ENCODE measurements around the gene NAPSA. TPM values are rescaled to one million over a fixed set of nuclear protein-coding genes. Genes with fewer than 3 reads are reported as not detected.

Gene NAPSA
- 10 to 100 TPM; 44.0 to 63.4 TPM for total RNA-seq

GRCh38 chr19:50365434-50366306 is at the start of gene NAPSA:
Gene NAPSA, minus strand, starts transcription at chr19:50365639. Its CDS starts 18 bp downstream, at chr19:50365621.
- Mint-ChIP-seq H3K4me3 (peak within 1 kb of the TSS; percentile 73), H3K36me3 (ENCODE audit: low read depth) (peaks cover 17% of the 10 kb centered on the region), H3K27me3 (no peaks in the 10 kb centered on the region), H3K4me1 (peaks cover 76% of the 10 kb centered on the region), H3K9me3 (ENCODE audit: low read depth) (no peaks in the 10 kb centered on the region), H3K27ac (peak within 1 kb of the TSS; percentile 96)
- intact Hi-C loops (cut with DNase I, micrococcal nuclease), result loop anchor here in 1 of 2 experiments (10.0 kb wide), 1 partner anchor 429 kb away; the partner anchor contains the start of gene ACP4
- CTCF ChIA-PET, result interaction anchor here (0.7 to 2.5 kb wide), 4 partner anchors 8 to 95 kb away, joined by 3 to 11 read pairs (median 6); partner anchors contain the start of gene NR1H2
- ATAC-seq (no peak), DNase-seq (peak; percentile 52)
- POLR2A ChIA-PET, result no interaction called here

- DNase-seq, result no peak
- H3K4me1 Mint-ChIP-seq, result no peaks in the 10 kb centered on the region
- CTCF ChIA-PET, result interaction anchor here (0.6 kb wide), 2 partner anchors 40 to 51 kb away, joined by 3 to 4 read pairs; no protein-coding TSS in a partner anchor
- no peak overlapping the region for H3K4me3 Mint-ChIP-seq
- H3K36me3 Mint-ChIP-seq (ENCODE audit: low read depth), result peaks cover 43% of the 10 kb centered on the region
- no peaks in the 10 kb centered on the region for H3K27me3 Mint-ChIP-seq
- no peak for ATAC-seq
- POLR2A ChIA-PET, result interaction anchor here (0.6 kb wide), 1 partner anchor 75 kb away, joined by 3 read pairs; no protein-coding TSS in a partner anchor
- no peak overlapping the region for H3K27ac Mint-ChIP-seq
- no peaks in the 10 kb centered on the region for H3K9me3 Mint-ChIP-seq (ENCODE audit: low read depth)
- intact Hi-C loops (cut with DNase I, micrococcal nuclease), result no loop called here
Observed at GRCh38 chr19:50413531-50413930, 48.1 kb upstream of the NAPSA start.

- no peak for ATAC-seq
- intact Hi-C loops (cut with DNase I, micrococcal nuclease), result no loop called here
- no peaks in the 10 kb centered on the region for H3K27me3 Mint-ChIP-seq
- H3K36me3 Mint-ChIP-seq (ENCODE audit: low read depth), result peaks cover 40% of the 10 kb centered on the region
- no peak for DNase-seq
- H3K4me3 Mint-ChIP-seq, result no peak overlapping the region
- H3K4me1 Mint-ChIP-seq, result no peaks in the 10 kb centered on the region
- ChIA-PET POLR2A (no interaction called here), CTCF (no interaction called here)
- H3K27ac Mint-ChIP-seq, result no peak overlapping the region
- H3K9me3 Mint-ChIP-seq (ENCODE audit: low read depth), result no peaks in the 10 kb centered on the region
Observed at GRCh38 chr19:50413096-50413495, 47.7 kb upstream of the NAPSA start.

GRCh38 chr19:50412419-50412818 is 47.0 kb upstream of the NAPSA start:
- intact Hi-C loops (cut with DNase I, micrococcal nuclease), result no loop called here
- DNase-seq (no peak), ATAC-seq (no peak)
- H3K4me3 Mint-ChIP-seq, result no peak overlapping the region
- H3K27ac Mint-ChIP-seq, result no peak overlapping the region
- POLR2A ChIA-PET, result no interaction called here
- CTCF ChIA-PET, result interaction anchor here (1.3 kb wide), 1 partner anchor 17 kb away, joined by 5 read pairs; no protein-coding TSS in a partner anchor
- no peaks in the 10 kb centered on the region for H3K27me3 Mint-ChIP-seq
- no peaks in the 10 kb centered on the region for H3K9me3 Mint-ChIP-seq (ENCODE audit: low read depth)
- peaks cover 40% of the 10 kb centered on the region for H3K36me3 Mint-ChIP-seq (ENCODE audit: low read depth)
- H3K4me1 Mint-ChIP-seq, result no peaks in the 10 kb centered on the region

GRCh38 chr19:50410109-50410508 is 44.7 kb upstream of the NAPSA start:
- Mint-ChIP-seq H3K9me3 (ENCODE audit: low read depth) (no peaks in the 10 kb centered on the region), H3K4me3 (no peak overlapping the region), H3K27me3 (no peaks in the 10 kb centered on the region), H3K27ac (no peak overlapping the region), H3K4me1 (no peaks in the 10 kb centered on the region), H3K36me3 (ENCODE audit: low read depth) (peaks cover 49% of the 10 kb centered on the region)
- no peak for DNase-seq
- ATAC-seq, result no peak
- intact Hi-C loops (cut with DNase I, micrococcal nuclease), result no loop called here
- ChIA-PET CTCF (interaction anchor here (0.7 to 1.1 kb wide), 2 partner anchors 18 to 174 kb away, joined by 3 read pairs; no protein-coding TSS in a partner anchor), POLR2A (interaction anchor here (0.6 kb wide), 1 partner anchor 15 kb away, joined by 3 read pairs; no protein-coding TSS in a partner anchor)

GRCh38 chr19:50409347-50409746 is 43.9 kb upstream of the NAPSA start:
- no peaks in the 10 kb centered on the region for H3K4me1 Mint-ChIP-seq
- no peak overlapping the region for H3K27ac Mint-ChIP-seq
- DNase-seq, result no peak
- intact Hi-C loops (cut with DNase I, micrococcal nuclease), result no loop called here
- H3K9me3 Mint-ChIP-seq (ENCODE audit: low read depth), result no peaks in the 10 kb centered on the region
- no peak overlapping the region for H3K4me3 Mint-ChIP-seq
- no peaks in the 10 kb centered on the region for H3K27me3 Mint-ChIP-seq
- CTCF ChIA-PET, result interaction anchor here (0.7 kb wide), 1 partner anchor 51 kb away, joined by 4 read pairs; no protein-coding TSS in a partner anchor
- POLR2A ChIA-PET, result no interaction called here
- peaks cover 45% of the 10 kb centered on the region for H3K36me3 Mint-ChIP-seq (ENCODE audit: low read depth)
- no peak for ATAC-seq

- peaks cover 42% of the 10 kb centered on the region for H3K36me3 Mint-ChIP-seq (ENCODE audit: low read depth)
- intact Hi-C loops (cut with DNase I, micrococcal nuclease), result no loop called here
- ChIA-PET CTCF (no interaction called here), POLR2A (no interaction called here)
- H3K27me3 Mint-ChIP-seq, result no peaks in the 10 kb centered on the region
- H3K4me3 Mint-ChIP-seq, result no peak overlapping the region
- no peak overlapping the region for H3K27ac Mint-ChIP-seq
- no peak for DNase-seq
- no peak for ATAC-seq
- no peaks in the 10 kb centered on the region for H3K4me1 Mint-ChIP-seq
- no peaks in the 10 kb centered on the region for H3K9me3 Mint-ChIP-seq (ENCODE audit: low read depth)
Observed at GRCh38 chr19:50406829-50407228, 41.4 kb upstream of the NAPSA start.

- Mint-ChIP-seq H3K4me1 (no peaks in the 10 kb centered on the region), H3K4me3 (no peak overlapping the region), H3K9me3 (ENCODE audit: low read depth) (no peaks in the 10 kb centered on the region), H3K27ac (no peak overlapping the region), H3K36me3 (ENCODE audit: low read depth) (peaks cover 40% of the 10 kb centered on the region), H3K27me3 (no peaks in the 10 kb centered on the region)
- intact Hi-C loops (cut with DNase I, micrococcal nuclease), result no loop called here
- ATAC-seq (no peak), DNase-seq (no peak)
- ChIA-PET POLR2A (no interaction called here), CTCF (no interaction called here)
Observed at GRCh38 chr19:50406156-50406820, 40.8 kb upstream of the NAPSA start.

- H3K36me3 Mint-ChIP-seq (ENCODE audit: low read depth), result peaks cover 40% of the 10 kb centered on the region
- ATAC-seq, result no peak
- CTCF ChIA-PET, result no interaction called here
- no peak overlapping the region for H3K4me3 Mint-ChIP-seq
- intact Hi-C loops (cut with DNase I, micrococcal nuclease), result no loop called here
- H3K27me3 Mint-ChIP-seq, result no peaks in the 10 kb centered on the region
- POLR2A ChIA-PET, result no interaction called here
- H3K9me3 Mint-ChIP-seq (ENCODE audit: low read depth), result no peaks in the 10 kb centered on the region
- DNase-seq, result no peak
- no peaks in the 10 kb centered on the region for H3K4me1 Mint-ChIP-seq
- H3K27ac Mint-ChIP-seq, result no peak overlapping the region
Observed at GRCh38 chr19:50402544-50403301, 37.3 kb upstream of the NAPSA start.

GRCh38 chr19:50401605-50402450 is 36.4 kb upstream of the NAPSA start:
- Mint-ChIP-seq H3K4me1 (no peaks in the 10 kb centered on the region), H3K4me3 (no peak overlapping the region), H3K27ac (no peak overlapping the region), H3K9me3 (ENCODE audit: low read depth) (no peaks in the 10 kb centered on the region), H3K36me3 (ENCODE audit: low read depth) (peaks cover 39% of the 10 kb centered on the region), H3K27me3 (no peaks in the 10 kb centered on the region)
- ChIA-PET POLR2A (no interaction called here), CTCF (no interaction called here)
- ATAC-seq (no peak), DNase-seq (no peak)
- intact Hi-C loops (cut with DNase I, micrococcal nuclease), result no loop called here

- no peaks in the 10 kb centered on the region for H3K27me3 Mint-ChIP-seq
- H3K27ac Mint-ChIP-seq, result no peak overlapping the region
- no peak overlapping the region for H3K4me3 Mint-ChIP-seq
- ChIA-PET POLR2A (no interaction called here), CTCF (interaction anchor here (0.9 kb wide), 2 partner anchors 42 to 157 kb away, joined by 3 to 5 read pairs; no protein-coding TSS in a partner anchor)
- DNase-seq (no peak), ATAC-seq (no peak)
- intact Hi-C loops (cut with DNase I, micrococcal nuclease), result no loop called here
- H3K9me3 Mint-ChIP-seq (ENCODE audit: low read depth), result no peaks in the 10 kb centered on the region
- no peaks in the 10 kb centered on the region for H3K4me1 Mint-ChIP-seq
- peaks cover 32% of the 10 kb centered on the region for H3K36me3 Mint-ChIP-seq (ENCODE audit: low read depth)
Observed at GRCh38 chr19:50399368-50399745, 33.9 kb upstream of the NAPSA start.
